Heart left ventricle (tissue), 16 donors: Measurements from ENCODE around the gene RXFP1. TPM values are rescaled to one million over a fixed set of nuclear protein-coding genes. Genes with fewer than 3 reads are reported as not detected.

Experiments
- ATAC-seq, 4 donors: fragments of 200-7000 bp; cut with Tn5 transposase; one replicate each; pipeline ENCODE4 v1.9.1; 2020 to 2022; ENCODE audit warnings: moderate library complexity in 4 of 4, mild to moderate bottlenecking in 3 of 4, moderate number of reproducible peaks in 1 of 4
- DNase-seq, 5 donors: peaks; one replicate each; pipeline ENCODE4 v3.0.0-alpha.2; 2020
- H3K27ac ChIP-seq, 12 donors: fragments of 200-600 bp; sonication (generic) in 4 of 12; one replicate each; pipeline versions ENCODE4 v1.5.0 to v1.8.0; 2016 to 2022; ENCODE audit warnings: mild to moderate bottlenecking in 2 of 12
- H3K27me3 ChIP-seq, 9 donors: fragments of 200-600 bp; sonication (generic) in 2 of 9; one replicate each; pipeline versions ENCODE4 v1.5.1 to v1.8.0; 2016 to 2022; ENCODE audit warnings: mild to moderate bottlenecking in 3 of 9
- H3K36me3 ChIP-seq, 9 donors: fragments of 200-600 bp; sonication (generic) in 2 of 9; one replicate each; pipeline versions ENCODE4 v1.5.0 to v1.8.0; 2018 to 2022; ENCODE audit warnings: mild to moderate bottlenecking in 2 of 9
- H3K4me1 ChIP-seq, 12 donors: fragments of 200-600 bp; sonication (generic) in 4 of 12; one replicate each; pipeline versions ENCODE4 v1.5.0 to v1.8.0; 2016 to 2022; ENCODE audit warnings: mild to moderate bottlenecking in 3 of 12
- H3K4me3 ChIP-seq, 12 donors: fragments of 200-600 bp; sonication (generic) in 4 of 12; one replicate each; pipeline versions ENCODE4 v1.5.0 to v1.8.0; 2017 to 2022; ENCODE audit warnings: mild to moderate bottlenecking in 9 of 12, moderate library complexity in 4 of 12
- H3K9me3 ChIP-seq, 12 donors: fragments of 200-600 bp; sonication (generic) in 4 of 12; one replicate each; pipeline versions ENCODE4 v1.5.0 to v1.8.0; 2016 to 2022; ENCODE audit warnings: mild to moderate bottlenecking in 1 of 12
- POLR2A ChIP-seq, 2 donors: fragments of 450-650 bp; IDR thresholded peaks; one replicate each; pipeline ENCODE4 v1.6.1; 2017; ENCODE audit warnings: antibody characterized with exemption in 2 of 2, mild to moderate bottlenecking in 2 of 2, moderate library complexity in 2 of 2
- WGBS, 4 donors: extraction: QIAGEN DNeasy Blood & Tissue Kit in 2 of 4; methylation state at CpG; one replicate each; pipeline versions ENCODE4 v1.1.5 to v1.1.7; 2013 to 2018; 5-methylcytosine and 5-hydroxymethylcytosine counted together
- intact Hi-C, 10 donors: fragments of 100-400 bp; cut with DNase I; formaldehyde crosslinking; loops; one replicate each; pipeline versions ENCODE4 v1.11.1 to v1.14.2; 2022
- polyA plus RNA-seq, 2 donors: library from polyadenylated mRNA; stranded (reverse); fragments of 200-250 nt; gene quantifications; one replicate each; pipeline ENCODE4 v1.2.3, GENCODE V29; 2013
- total RNA-seq, 9 donors: library from RNA; depleted of rRNA in 2 of 9; stranded (reverse); fragments of >200 nt in 2 of 9; fragmentation: NEBNext Ultra II Directional in 3 of 9; extraction: Animal tissue kit (Norgen Biotek cat#: 25700) in 3 of 9; gene quantifications; one replicate each; pipeline versions ENCODE4 v1.1.0 to v1.2.4, GENCODE V29; 2016 to 2023
- TF ChIP-seq, protein P1 (sequence below), 12 donors: fragments of 200-600 bp; sonication (generic) in 4 of 12; IDR thresholded peaks; one replicate each; pipeline versions ENCODE4 v1.5.0 to v1.8.0; 2018 to 2022; ENCODE audit warnings: antibody characterized with exemption in 12 of 12, mild to moderate bottlenecking in 5 of 12
- donor health status: ischemic (EF 13 %, LVEDD 7.1; RV severe dilation, severe dysfunction).
- donor health status: healthy with polysubstance abuse.
- donor health status: DM: no; HTN: yes; CAD: no.
- donor health status: DM: no; HTN: no; CAD: no.
- donor health status: ischemic (EF 25% LVEDD 6.9; RV normal size, moderate dysfunction).
- donor health status: ischemic (EF 25% LVEDD 5.7; RV mildly dilated, moderate dysfunction).
- donor health status: healthy.
- donor health status: DM: yes; HTN: yes; CAD: no.
- donor health status: ischemic (EF 35%, LVEDD 5.7; RV mildly dilated, moderate dysfunction).
- donor health status: nonischemic (EF 11% LVEDD 7.7; RV severe dilation, severe dysfunction).
- donor health status: DM: yes; HTN: yes; CAD: no.
- donor health status: PGD.
- donor health status: ischemic (EF 29% LVEDD 5.4; RV normal size, mild dysfunction).
- donor health status: nonischemic (EF 23%, LVEDD 6.1; RV moderate dilation, normal function).

RXFP1 gene
- total and polyA plus RNA-seq, 11 donors, result not detected

DNA sequence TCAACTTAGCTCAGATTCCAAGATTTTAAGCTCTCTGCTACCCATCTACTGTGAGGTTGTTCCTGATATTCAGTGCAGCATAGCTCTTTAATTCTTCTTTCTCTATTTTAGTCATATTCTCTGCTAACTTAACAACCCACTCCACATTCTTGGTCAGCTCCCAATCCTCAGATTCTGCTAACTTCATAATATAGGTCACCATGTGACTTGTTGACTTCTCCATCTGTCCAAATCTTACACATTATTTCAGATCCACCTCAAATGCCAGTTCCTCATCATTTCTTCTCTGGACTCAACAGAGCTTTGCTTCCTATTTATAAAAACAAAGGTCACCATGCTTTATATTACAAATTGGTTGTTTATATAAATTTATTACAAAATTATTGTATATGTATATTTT lies 29.3 kb upstream of the RXFP1 start:
- ATAC-seq (no peak), DNase-seq (no peak)
- H3K4me1 ChIP-seq, result no peaks in the 10 kb centered on the region
- no peak for TF ChIP-seq POLR2A (IDR thresholded peaks at IDR 0.05)
- TF ChIP-seq, protein P1, sequence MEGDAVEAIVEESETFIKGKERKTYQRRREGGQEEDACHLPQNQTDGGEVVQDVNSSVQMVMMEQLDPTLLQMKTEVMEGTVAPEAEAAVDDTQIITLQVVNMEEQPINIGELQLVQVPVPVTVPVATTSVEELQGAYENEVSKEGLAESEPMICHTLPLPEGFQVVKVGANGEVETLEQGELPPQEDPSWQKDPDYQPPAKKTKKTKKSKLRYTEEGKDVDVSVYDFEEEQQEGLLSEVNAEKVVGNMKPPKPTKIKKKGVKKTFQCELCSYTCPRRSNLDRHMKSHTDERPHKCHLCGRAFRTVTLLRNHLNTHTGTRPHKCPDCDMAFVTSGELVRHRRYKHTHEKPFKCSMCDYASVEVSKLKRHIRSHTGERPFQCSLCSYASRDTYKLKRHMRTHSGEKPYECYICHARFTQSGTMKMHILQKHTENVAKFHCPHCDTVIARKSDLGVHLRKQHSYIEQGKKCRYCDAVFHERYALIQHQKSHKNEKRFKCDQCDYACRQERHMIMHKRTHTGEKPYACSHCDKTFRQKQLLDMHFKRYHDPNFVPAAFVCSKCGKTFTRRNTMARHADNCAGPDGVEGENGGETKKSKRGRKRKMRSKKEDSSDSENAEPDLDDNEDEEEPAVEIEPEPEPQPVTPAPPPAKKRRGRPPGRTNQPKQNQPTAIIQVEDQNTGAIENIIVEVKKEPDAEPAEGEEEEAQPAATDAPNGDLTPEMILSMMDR (IDR thresholded peaks at IDR 0.05), result no peak
- H3K27ac ChIP-seq, result no peak overlapping the region
- no peak overlapping the region for H3K4me3 ChIP-seq
- no peaks in the 10 kb centered on the region for H3K27me3 ChIP-seq
- no peaks in the 10 kb centered on the region for H3K36me3 ChIP-seq
- intact Hi-C loops, result loop anchor here in 2 of 10 donors (10.0 kb wide), 1 partner anchor 132 kb away; no protein-coding TSS in a partner anchor
- H3K9me3 ChIP-seq, result peaks cover 0 to 9% (median 0%) of the 10 kb centered on the region in 12 donors

DNA sequence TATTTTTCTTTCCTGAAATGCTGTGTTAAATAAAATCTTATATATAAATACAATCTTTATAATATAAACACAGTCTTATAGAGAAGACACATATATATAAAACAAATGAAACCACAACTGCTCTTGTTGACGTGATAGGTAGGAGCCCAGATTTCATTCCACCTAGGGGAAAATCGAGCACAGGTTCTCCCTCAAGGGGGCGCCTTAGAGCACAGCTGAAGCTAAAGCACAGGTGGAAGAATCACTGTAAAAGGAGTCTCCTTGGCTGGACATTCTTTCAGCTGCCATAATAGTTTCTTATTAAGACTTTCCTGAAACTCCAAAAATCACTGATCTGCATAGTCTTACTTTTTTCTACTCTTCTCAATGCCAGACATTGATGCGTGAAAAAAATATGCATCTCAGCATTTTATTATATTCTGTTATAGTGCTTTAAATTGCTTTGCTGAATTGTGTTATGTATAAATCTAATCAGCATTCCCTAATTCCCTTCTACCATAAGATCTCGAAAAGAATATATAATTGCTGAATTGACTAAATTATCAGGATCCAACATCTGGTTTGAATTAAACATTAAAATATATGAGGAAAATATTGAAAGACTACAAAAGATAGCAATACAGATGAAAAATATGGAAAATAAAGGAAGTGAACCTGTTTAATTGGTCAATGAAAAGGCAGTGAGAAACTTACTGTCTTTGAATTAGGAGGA lies 25.5 kb upstream of the RXFP1 start:
- peak in 4 of 5 donors; percentile 21 to 55 (median 30) for DNase-seq
- intact Hi-C loops, result loop anchor here in 5 of 10 donors (2.0 to 10.0 kb wide), 4 partner anchors 126 to 131 kb away; no protein-coding TSS in a partner anchor

DNA sequence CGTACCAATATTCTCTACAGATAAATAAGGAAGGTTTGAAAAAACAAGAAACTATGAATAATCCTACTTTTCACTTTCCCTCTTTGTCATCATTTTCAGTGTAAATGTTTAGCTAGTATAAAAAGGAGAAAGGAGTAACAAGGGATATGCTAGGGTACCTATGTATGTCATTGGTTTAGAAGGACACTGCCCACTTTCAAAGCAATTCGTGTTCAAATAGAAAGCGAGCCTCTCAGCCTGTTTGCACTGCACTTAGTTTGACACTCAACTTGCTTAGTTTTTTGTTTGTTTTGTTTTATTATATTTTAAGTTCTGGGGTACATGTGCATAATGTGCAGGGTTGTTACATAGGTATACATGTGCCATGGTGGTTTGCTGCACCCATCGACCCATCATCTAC lies 21.6 kb upstream of the RXFP1 start:
- H3K9me3 ChIP-seq, result peaks cover 0 to 15% (median 0%) of the 10 kb centered on the region in 12 donors
- no peaks in the 10 kb centered on the region for H3K27me3 ChIP-seq
- no peak overlapping the region for H3K27ac ChIP-seq
- intact Hi-C loops, result no loop called here
- H3K4me1 ChIP-seq, result no peaks in the 10 kb centered on the region
- no peak overlapping the region for H3K4me3 ChIP-seq
- 75 to 80% (median 78%) methylated on average over 4 of the region's 4 CpGs for WGBS, 4 donors
- TF ChIP-seq, protein P1 (IDR thresholded peaks at IDR 0.05), result no peak
- no peak for TF ChIP-seq POLR2A (IDR thresholded peaks at IDR 0.05)
- no peaks in the 10 kb centered on the region for H3K36me3 ChIP-seq
- ATAC-seq (no peak), DNase-seq (no peak)

More for the DNA sequence above, 25.5 kb upstream of the RXFP1 start:
- no peak overlapping the region for H3K4me3 ChIP-seq
- WGBS, 4 donors, result 24 to 40% (median 30%) methylated on average over 5 of the region's 5 CpGs
- H3K27ac ChIP-seq, result no peak overlapping the region
- H3K4me1 ChIP-seq, result no peaks in the 10 kb centered on the region
- H3K36me3 ChIP-seq, result no peaks in the 10 kb centered on the region
- peaks cover 0 to 3% (median 0%) of the 10 kb centered on the region in 12 donors for H3K9me3 ChIP-seq
- no peak for ATAC-seq
- H3K27me3 ChIP-seq, result no peaks in the 10 kb centered on the region
- TF ChIP-seq, protein P1 (IDR thresholded peaks at IDR 0.05), result peak in 11 of 12 donors; percentile 26 to 63 (median 54)
- TF ChIP-seq POLR2A (IDR thresholded peaks at IDR 0.05), result no peak

DNA sequence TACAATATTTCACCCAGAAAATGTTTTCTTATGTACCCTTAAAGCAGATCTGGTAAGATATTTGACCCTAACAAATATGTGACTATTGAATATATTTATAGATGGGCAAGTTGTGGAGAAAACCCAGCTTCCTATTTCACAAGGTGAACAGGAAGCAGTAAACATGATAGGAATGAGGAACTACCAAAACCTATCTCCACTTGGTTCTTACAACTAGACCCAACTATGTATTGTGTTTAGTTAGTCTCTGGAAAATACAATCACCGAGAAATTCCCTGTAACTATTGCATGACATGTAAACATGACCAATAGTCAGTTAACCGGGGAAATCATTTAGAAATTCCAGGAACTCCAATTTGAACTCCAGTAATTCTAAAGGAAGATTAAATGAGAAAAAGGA lies 8.4 kb upstream of the RXFP1 start:
- WGBS, 4 donors, result 72 to 85% (median 80%) methylated on average over 2 of the region's 2 CpGs
- DNase-seq (no peak), ATAC-seq (no peak)
- no peaks in the 10 kb centered on the region for H3K9me3 ChIP-seq
- H3K4me3 ChIP-seq, result no peak overlapping the region
- H3K27me3 ChIP-seq, result no peaks in the 10 kb centered on the region
- no peak overlapping the region for H3K27ac ChIP-seq
- H3K4me1 ChIP-seq, result no peaks in the 10 kb centered on the region
- intact Hi-C loops, result no loop called here
- TF ChIP-seq, protein P1 (IDR thresholded peaks at IDR 0.05), result no peak
- no peak for TF ChIP-seq POLR2A (IDR thresholded peaks at IDR 0.05)
- no peaks in the 10 kb centered on the region for H3K36me3 ChIP-seq
